ENCODE results near the gene SWT1. TPM values are rescaled to one million over a fixed set of nuclear protein-coding genes. Genes with fewer than 3 reads are reported as not detected.

SWT1 gene
- total and polyA plus RNA-seq, 2 of the 4 experiments (the other 2 are of a cell fraction), result 0.82 to 2.7 TPM

DNA sequence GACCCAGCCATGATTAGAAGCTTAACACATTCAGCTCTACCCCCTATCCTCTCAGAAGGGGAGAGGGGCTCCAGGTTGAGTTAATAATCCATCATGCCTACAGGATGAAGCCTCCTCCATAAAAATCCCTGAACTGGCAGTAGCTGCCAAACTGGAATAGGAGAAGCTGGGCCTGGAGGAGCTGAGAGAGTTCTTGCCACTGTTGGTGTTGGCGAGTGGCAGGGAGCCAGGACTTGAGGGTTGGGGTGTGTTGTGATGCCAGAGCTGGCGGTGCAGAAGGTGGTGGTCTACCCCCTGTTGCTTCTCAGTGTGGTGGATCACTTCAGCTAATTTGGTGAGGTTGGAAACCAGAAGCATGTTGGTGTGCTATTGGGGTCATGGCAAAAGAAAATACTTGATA, 123.6 kb downstream of the SWT1 start:
- Histone ChIP-seq H3K9me3 (ENCODE audit: control insufficient read depth, insufficient read depth, low read length) (no peaks in the 10 kb centered on the region), H2BK120ac (ENCODE audit: low read depth, low read length) (no peak overlapping the region), H3K23ac (ENCODE audit: low read depth, low read length) (no peak overlapping the region), H3K27ac (ENCODE audit: insufficient read depth, low read length) (no peak overlapping the region), H3K14ac (replicated peaks; ENCODE audit: low read depth, low read length) (no peak overlapping the region; the same call in 1 of the 2 replicates), H2BK15ac (ENCODE audit: low read depth, low read length) (no peak overlapping the region), H2AFZ (replicated peaks; ENCODE audit: low read length, poor library complexity) (no peak overlapping the region), H2AK9ac (replicated peaks; ENCODE audit: low read depth, low read length, poor library complexity) (no peak overlapping the region), H3K56ac (ENCODE audit: extremely low read depth, insufficient read depth, low read length) (no peak overlapping the region), H3K4me1 (ENCODE audit: control insufficient read depth, insufficient read depth, low read length) (peaks cover 9% of the 10 kb centered on the region), H4K20me1 (ENCODE audit: insufficient read depth, low read length) (no peaks in the 10 kb centered on the region), H3K4me2 (ENCODE audit: low read depth, low read length) (no peak overlapping the region), H4K8ac (ENCODE audit: low read depth in 2 of 2, low read length in 2 of 2) (no peak overlapping the region), H3K36me3 (ENCODE audit: control insufficient read depth, insufficient read depth, low read length) (no peaks in the 10 kb centered on the region), H3K9ac (ENCODE audit: low read depth, low read length) (no peak overlapping the region), H3K4me3 (ENCODE audit: insufficient read depth, low read depth, low read length) (no peak overlapping the region), H3K79me1 (ENCODE audit: low read depth in 1 of 2, low read length in 2 of 2) (no peaks in the 10 kb centered on the region), H3K9me1 (ENCODE audit: insufficient read depth, low read length) (0 out of 2 replicates have a peak, but pooled peaks cover 2% of the 10 kb centered on the region), H4K91ac (ENCODE audit: insufficient read depth, low read depth, low read length) (no peak overlapping the region; the same call in 1 of the 2 replicates), H4K5ac (ENCODE audit: low read depth, low read length) (no peak overlapping the region), H3K27me3 (ENCODE audit: control insufficient read depth, insufficient read depth, low read length) (no peaks in the 10 kb centered on the region), H3K18ac (ENCODE audit: low read depth, low read length) (no peak overlapping the region), H3K4ac (ENCODE audit: low read depth, low read length) (no peak overlapping the region), H2BK5ac (ENCODE audit: low read depth, low read length, poor library complexity, severe bottlenecking) (no peak overlapping the region), H2AK5ac (ENCODE audit: low read depth, low read length) (no peak overlapping the region), H2BK20ac (ENCODE audit: low read depth, low read length) (no peak overlapping the region)
- no TSS peak for BruUV-seq (replicated peaks)
- ChIA-PET POLR2A (ENCODE audit: unreplicated experiment) (no interaction called here), CTCF (interaction anchor here (0.7 kb wide), 1 partner anchor 42 kb away, joined by 3 read pairs; no protein-coding TSS in a partner anchor)
- dilution Hi-C loops (cut with HindIII; ENCODE audit: low sequenced_read_pairs, unreplicated experiment), result no loop called here
- DNase-seq, result no peak
- in situ Hi-C loops (cut with MboI; ENCODE audit: low sequenced_read_pairs), result no loop called here
- TF ChIP-seq NFE2L2 (IDR thresholded peaks at IDR 0.05; ENCODE audit: low read depth, low read length) (no peak), MAZ (IDR thresholded peaks at IDR 0.05; ENCODE audit: borderline replicate concordance, low read depth, low read length) (no peak), FOS (IDR thresholded peaks at IDR 0.05; ENCODE audit: low read depth, low read length) (no peak), SMC3 (IDR thresholded peaks at IDR 0.05; ENCODE audit: low read depth, low read length) (no peak), RCOR1 (IDR thresholded peaks at IDR 0.05; ENCODE audit: insufficient replicate concordance, low read length) (no peak), MXI1 (IDR thresholded peaks at IDR 0.05; ENCODE audit: borderline replicate concordance, low read depth, low read length) (no peak), BHLHE40 (IDR thresholded peaks at IDR 0.05; ENCODE audit: low read depth, low read length) (no peak), RAD21 (IDR thresholded peaks at IDR 0.05; ENCODE audit: low read length) (no peak)
- TF ChIP-seq, protein P1, sequence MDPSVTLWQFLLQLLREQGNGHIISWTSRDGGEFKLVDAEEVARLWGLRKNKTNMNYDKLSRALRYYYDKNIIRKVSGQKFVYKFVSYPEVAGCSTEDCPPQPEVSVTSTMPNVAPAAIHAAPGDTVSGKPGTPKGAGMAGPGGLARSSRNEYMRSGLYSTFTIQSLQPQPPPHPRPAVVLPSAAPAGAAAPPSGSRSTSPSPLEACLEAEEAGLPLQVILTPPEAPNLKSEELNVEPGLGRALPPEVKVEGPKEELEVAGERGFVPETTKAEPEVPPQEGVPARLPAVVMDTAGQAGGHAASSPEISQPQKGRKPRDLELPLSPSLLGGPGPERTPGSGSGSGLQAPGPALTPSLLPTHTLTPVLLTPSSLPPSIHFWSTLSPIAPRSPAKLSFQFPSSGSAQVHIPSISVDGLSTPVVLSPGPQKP (IDR thresholded peaks at IDR 0.05; ENCODE audit: borderline replicate concordance, low read depth, low read length), result no peak
- TF ChIP-seq, protein P2, sequence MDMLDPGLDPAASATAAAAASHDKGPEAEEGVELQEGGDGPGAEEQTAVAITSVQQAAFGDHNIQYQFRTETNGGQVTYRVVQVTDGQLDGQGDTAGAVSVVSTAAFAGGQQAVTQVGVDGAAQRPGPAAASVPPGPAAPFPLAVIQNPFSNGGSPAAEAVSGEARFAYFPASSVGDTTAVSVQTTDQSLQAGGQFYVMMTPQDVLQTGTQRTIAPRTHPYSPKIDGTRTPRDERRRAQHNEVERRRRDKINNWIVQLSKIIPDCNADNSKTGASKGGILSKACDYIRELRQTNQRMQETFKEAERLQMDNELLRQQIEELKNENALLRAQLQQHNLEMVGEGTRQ (IDR thresholded peaks at IDR 0.05; ENCODE audit: low read depth, low read length), result no peak
- intact Hi-C loops (cut with micrococcal nuclease), result no loop called here
- WGBS, 2 experiments (ENCODE audit: extremely low coverage in 2 of 2, insufficient read length in 1 of 2), result no CpG with 5 or more reads among the region's 2 CpGs
- no peak for ATAC-seq (ENCODE audit: low read depth)

All from IMR-90 (cell line).